HepG2 (cell line): ENCODE data around the gene SAMM50.

Source experiments
- HNRNPK ChIP-seq: fragments of 200-400 bp; formaldehyde crosslinking; IDR thresholded peaks from 2 replicates; pipeline ENCODE4 v1.6.1; 2018; ENCODE audit warnings: low read length, low read depth, moderate library complexity, mild to moderate bottlenecking; ENCODE audit not compliant: poor library complexity, severe bottlenecking
- MAFK ChIP-seq, 2 experiments: IDR thresholded peaks in 1 of 2; conservative IDR thresholded peaks in 1 of 2; 2 replicates each; pipeline ENCODE4 v1.6.1; 2011; ENCODE audit warnings: improper control_type of control experiment in 2 of 2, low read length in 2 of 2
- ZNF20 ChIP-seq: sonication (generic); formaldehyde crosslinking; IDR thresholded peaks from 2 replicates; pipeline ENCODE4 v1.4.0; 2020; ENCODE audit warnings: mild to moderate bottlenecking, moderate library complexity, missing genetic modification reagents
- ZNF431 ChIP-seq: sonication (generic); formaldehyde crosslinking; IDR thresholded peaks from 2 replicates; pipeline ENCODE4 v1.9.0; 2022; ENCODE audit warnings: missing genetic modification reagents, low read depth, mild to moderate bottlenecking, borderline replicate concordance
- ZNF557 ChIP-seq: sonication (generic); formaldehyde crosslinking; IDR thresholded peaks from 2 replicates; pipeline ENCODE4 v1.4.0; 2020; ENCODE audit warnings: missing genetic modification reagents
- TF ChIP-seq, protein P1 (sequence below): sonication (generic); formaldehyde crosslinking; IDR thresholded peaks from 2 replicates; pipeline ENCODE4 v1.5.0; 2020; ENCODE audit warnings: mild to moderate bottlenecking, missing genetic modification reagents, moderate library complexity
- TF ChIP-seq, protein P2 (sequence below): sonication (generic); formaldehyde crosslinking; IDR thresholded peaks from 2 replicates; pipeline ENCODE4 v1.8.0; 2022; ENCODE audit warnings: missing genetic modification reagents, mild to moderate bottlenecking, borderline replicate concordance
- TF ChIP-seq, protein P3 (sequence below): sonication (generic); formaldehyde crosslinking; IDR thresholded peaks from 2 replicates; pipeline ENCODE4 v1.4.0; 2020; ENCODE audit warnings: missing genetic modification reagents

DNA sequence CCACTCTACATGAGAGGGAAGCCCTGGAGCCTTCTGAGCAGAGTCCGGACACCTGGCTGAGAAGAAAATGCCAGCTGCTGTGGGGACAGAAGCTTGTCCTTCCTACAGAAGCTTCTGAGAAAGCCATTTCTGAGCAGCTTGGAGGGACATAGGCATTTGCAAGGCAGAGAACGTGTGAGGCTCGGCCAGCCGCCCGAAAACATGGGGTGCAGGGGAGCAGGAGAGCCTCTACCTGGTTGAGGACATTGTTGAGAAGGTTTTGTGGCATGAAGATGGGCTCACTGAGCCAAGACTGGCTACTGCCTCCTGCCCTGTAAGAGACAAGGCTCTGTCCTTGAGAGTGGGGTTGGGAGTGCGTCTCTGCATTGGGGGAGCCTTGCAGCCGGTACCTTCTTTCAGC lies 25.3 kb downstream of the SAMM50 start:
- no peak for TF ChIP-seq HNRNPK
- TF ChIP-seq, protein P1, sequence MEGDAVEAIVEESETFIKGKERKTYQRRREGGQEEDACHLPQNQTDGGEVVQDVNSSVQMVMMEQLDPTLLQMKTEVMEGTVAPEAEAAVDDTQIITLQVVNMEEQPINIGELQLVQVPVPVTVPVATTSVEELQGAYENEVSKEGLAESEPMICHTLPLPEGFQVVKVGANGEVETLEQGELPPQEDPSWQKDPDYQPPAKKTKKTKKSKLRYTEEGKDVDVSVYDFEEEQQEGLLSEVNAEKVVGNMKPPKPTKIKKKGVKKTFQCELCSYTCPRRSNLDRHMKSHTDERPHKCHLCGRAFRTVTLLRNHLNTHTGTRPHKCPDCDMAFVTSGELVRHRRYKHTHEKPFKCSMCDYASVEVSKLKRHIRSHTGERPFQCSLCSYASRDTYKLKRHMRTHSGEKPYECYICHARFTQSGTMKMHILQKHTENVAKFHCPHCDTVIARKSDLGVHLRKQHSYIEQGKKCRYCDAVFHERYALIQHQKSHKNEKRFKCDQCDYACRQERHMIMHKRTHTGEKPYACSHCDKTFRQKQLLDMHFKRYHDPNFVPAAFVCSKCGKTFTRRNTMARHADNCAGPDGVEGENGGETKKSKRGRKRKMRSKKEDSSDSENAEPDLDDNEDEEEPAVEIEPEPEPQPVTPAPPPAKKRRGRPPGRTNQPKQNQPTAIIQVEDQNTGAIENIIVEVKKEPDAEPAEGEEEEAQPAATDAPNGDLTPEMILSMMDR, result no peak
- TF ChIP-seq, protein P2, sequence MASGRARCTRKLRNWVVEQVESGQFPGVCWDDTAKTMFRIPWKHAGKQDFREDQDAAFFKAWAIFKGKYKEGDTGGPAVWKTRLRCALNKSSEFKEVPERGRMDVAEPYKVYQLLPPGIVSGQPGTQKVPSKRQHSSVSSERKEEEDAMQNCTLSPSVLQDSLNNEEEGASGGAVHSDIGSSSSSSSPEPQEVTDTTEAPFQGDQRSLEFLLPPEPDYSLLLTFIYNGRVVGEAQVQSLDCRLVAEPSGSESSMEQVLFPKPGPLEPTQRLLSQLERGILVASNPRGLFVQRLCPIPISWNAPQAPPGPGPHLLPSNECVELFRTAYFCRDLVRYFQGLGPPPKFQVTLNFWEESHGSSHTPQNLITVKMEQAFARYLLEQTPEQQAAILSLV (CRISPR knock-in tag), result no peak
- no peak for TF ChIP-seq ZNF557 (CRISPR knock-in tag)
- no peak for TF ChIP-seq ZNF20 (CRISPR knock-in tag)
- no peak for TF ChIP-seq MAFK (conservative IDR thresholded peaks at IDR 0.05 in 1 of 2, IDR thresholded peaks at IDR 0.05 in 1 of 2; ENCODE audit: low read length in 2 of 2)
- TF ChIP-seq, protein P3, sequence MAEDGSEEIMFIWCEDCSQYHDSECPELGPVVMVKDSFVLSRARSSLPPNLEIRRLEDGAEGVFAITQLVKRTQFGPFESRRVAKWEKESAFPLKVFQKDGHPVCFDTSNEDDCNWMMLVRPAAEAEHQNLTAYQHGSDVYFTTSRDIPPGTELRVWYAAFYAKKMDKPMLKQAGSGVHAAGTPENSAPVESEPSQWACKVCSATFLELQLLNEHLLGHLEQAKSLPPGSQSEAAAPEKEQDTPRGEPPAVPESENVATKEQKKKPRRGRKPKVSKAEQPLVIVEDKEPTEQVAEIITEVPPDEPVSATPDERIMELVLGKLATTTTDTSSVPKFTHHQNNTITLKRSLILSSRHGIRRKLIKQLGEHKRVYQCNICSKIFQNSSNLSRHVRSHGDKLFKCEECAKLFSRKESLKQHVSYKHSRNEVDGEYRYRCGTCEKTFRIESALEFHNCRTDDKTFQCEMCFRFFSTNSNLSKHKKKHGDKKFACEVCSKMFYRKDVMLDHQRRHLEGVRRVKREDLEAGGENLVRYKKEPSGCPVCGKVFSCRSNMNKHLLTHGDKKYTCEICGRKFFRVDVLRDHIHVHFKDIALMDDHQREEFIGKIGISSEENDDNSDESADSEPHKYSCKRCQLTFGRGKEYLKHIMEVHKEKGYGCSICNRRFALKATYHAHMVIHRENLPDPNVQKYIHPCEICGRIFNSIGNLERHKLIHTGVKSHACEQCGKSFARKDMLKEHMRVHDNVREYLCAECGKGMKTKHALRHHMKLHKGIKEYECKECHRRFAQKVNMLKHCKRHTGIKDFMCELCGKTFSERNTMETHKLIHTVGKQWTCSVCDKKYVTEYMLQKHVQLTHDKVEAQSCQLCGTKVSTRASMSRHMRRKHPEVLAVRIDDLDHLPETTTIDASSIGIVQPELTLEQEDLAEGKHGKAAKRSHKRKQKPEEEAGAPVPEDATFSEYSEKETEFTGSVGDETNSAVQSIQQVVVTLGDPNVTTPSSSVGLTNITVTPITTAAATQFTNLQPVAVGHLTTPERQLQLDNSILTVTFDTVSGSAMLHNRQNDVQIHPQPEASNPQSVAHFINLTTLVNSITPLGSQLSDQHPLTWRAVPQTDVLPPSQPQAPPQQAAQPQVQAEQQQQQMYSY (CRISPR knock-in tag), result no peak
- TF ChIP-seq ZNF431 (CRISPR knock-in tag), result no peak
